PC-3 (cell line): ENCODE results near the gene GAS7. TPM values are rescaled to one million over a fixed set of nuclear protein-coding genes. Genes with fewer than 3 reads are reported as not detected.

Experiments used
- ATAC-seq: fragments of 200-7000 bp; cut with Tn5 transposase; 2 replicates; pipeline ENCODE4 v1.9.1; 2020; ENCODE audit warnings: mild to moderate bottlenecking, moderate library complexity
- Bru-seq: library from RNA; stranded (reverse); fragments of 400-500 nt; gene quantifications from one replicate; lab custom pipeline; 2021; lab: Mats Ljungman, UMichigan
- BruChase-seq, 2 experiments: library from RNA; stranded (reverse); fragments of 400-500 nt; gene quantifications; one replicate each; lab custom pipeline; 2021; lab: Mats Ljungman, UMichigan
- BruUV-seq: library from RNA; stranded (reverse); fragments of 400-500 nt; replicated peaks from 2 replicates; lab custom pipeline; 2021; lab: Mats Ljungman, UMichigan
- CTCF ChIA-PET: fragments of 300-600 bp; sonication (Branson Sonifier 250); formaldehyde crosslinking; loops from one replicate; lab custom pipeline; 2022; ENCODE audit warnings: antibody characterized with exemption; lab: Charles Lee
- POLR2A ChIA-PET: fragments of 300-600 bp; sonication (Branson Sonifier 250); formaldehyde crosslinking; loops from one replicate; lab custom pipeline; 2022; ENCODE audit warnings: antibody characterized with exemption; ENCODE audit not compliant: unreplicated experiment; lab: Charles Lee
- DNase-seq: peaks from one replicate; pipeline ENCODE4 v3.0.0-alpha.2; 2015
- H2AFZ ChIP-seq: fragments of 300-600 bp; sonication (generic); 2 replicates; pipeline ENCODE4 v1.6.0; 2016; ENCODE audit warnings: antibody characterized with exemption, low read length
- H3F3A ChIP-seq: fragments of 300-600 bp; sonication (generic); one replicate; pipeline ENCODE4 v1.6.0; 2017; ENCODE audit warnings: antibody characterized with exemption, low read length, control low read depth, mild to moderate bottlenecking; ENCODE audit not compliant: unreplicated experiment
- H3K27ac ChIP-seq: fragments of 300-600 bp; sonication (generic); 2 replicates; pipeline ENCODE4 v1.5.1; 2016; ENCODE audit warnings: mild to moderate bottlenecking, low read length
- H3K27me3 ChIP-seq: fragments of 300-600 bp; sonication (generic); 2 replicates; pipeline ENCODE4 v1.6.1; 2016; ENCODE audit warnings: low read length, mixed read lengths
- H3K36me3 ChIP-seq: fragments of 300-600 bp; sonication (generic); 2 replicates; pipeline ENCODE4 v1.6.1; 2016; ENCODE audit warnings: low read depth, mixed run types, low read length, mixed read lengths
- H3K4me1 ChIP-seq: fragments of 300-600 bp; sonication (generic); 2 replicates; pipeline ENCODE4 v1.5.1; 2016; ENCODE audit warnings: low read length; ENCODE audit not compliant: insufficient read depth
- H3K4me2 ChIP-seq: fragments of 300-600 bp; sonication (generic); 2 replicates; pipeline ENCODE4 v1.6.0; 2016; ENCODE audit warnings: low read length
- H3K4me3 ChIP-seq: fragments of 300-600 bp; sonication (generic); 2 replicates; pipeline ENCODE4 v1.5.1; 2016; ENCODE audit warnings: mild to moderate bottlenecking, low read length, mixed read lengths
- H3K79me2 ChIP-seq: fragments of 300-600 bp; sonication (generic); 2 replicates; pipeline ENCODE4 v1.6.1; 2017; ENCODE audit warnings: low read length, mixed read lengths
- H3K9ac ChIP-seq: fragments of 300-600 bp; sonication (generic); 2 replicates; pipeline ENCODE4 v1.6.0; 2016; ENCODE audit warnings: mild to moderate bottlenecking, low read length
- H3K9me2 ChIP-seq: fragments of 300-600 bp; sonication (generic); replicated peaks from 2 replicates; pipeline ENCODE4 v1.6.1; 2016; ENCODE audit warnings: mixed run types, low read length, mixed read lengths
- H3K9me3 ChIP-seq: fragments of 300-600 bp; sonication (generic); 2 replicates; pipeline ENCODE4 v1.6.1; 2016; ENCODE audit warnings: low read length, mixed read lengths
- H4K20me1 ChIP-seq: fragments of 300-600 bp; sonication (generic); 2 replicates; pipeline ENCODE4 v1.6.1; 2016; ENCODE audit warnings: low read length, mixed read lengths
- CTCF ChIP-seq: fragments of 300-600 bp; sonication (generic); conservative IDR thresholded peaks from 2 replicates; pipeline ENCODE4 v1.5.1; 2017; ENCODE audit warnings: antibody characterized with exemption, low read depth, mild to moderate bottlenecking, low read length
- EZH2 ChIP-seq: fragments of 300-600 bp; sonication (generic); IDR thresholded peaks from one replicate; pipeline ENCODE4 v1.6.1; 2017; ENCODE audit warnings: antibody characterized with exemption, mild to moderate bottlenecking, low read length; ENCODE audit not compliant: unreplicated experiment
- EZH2phosphoT487 ChIP-seq: fragments of 300-600 bp; sonication (generic); IDR thresholded peaks from 2 replicates; pipeline ENCODE4 v1.6.1; 2018; ENCODE audit warnings: mild to moderate bottlenecking, antibody characterized with exemption, low read length, borderline replicate concordance
- intact Hi-C: fragments of 100-400 bp; cut with micrococcal nuclease; formaldehyde crosslinking; loops from 2 replicates; pipeline ENCODE4 v1.9.0; 2023
- long read RNA-seq: library from polyadenylated mRNA; unstranded; transcript quantifications from one replicate; pipeline ENCODE4 v2.0.0, GENCODE V29; 2021; ENCODE audit not compliant: unreplicated experiment
- total RNA-seq: library from RNA; depleted of rRNA; stranded (reverse); fragments of >200 nt; gene quantifications from 2 replicates; pipeline ENCODE4 v1.2.3, GENCODE V29; 2014; rRNA removed

Gene GAS7
- total RNA-seq, result not detected in 2 replicates
- Bru-seq, nascent RNA, result percentile 0 among the genes with signal in this experiment
- BruChase-seq, experiment 1, labeled RNA remaining after a 6-hour chase, result percentile 0 among the genes with signal in this experiment
- BruChase-seq, experiment 2, labeled RNA remaining after a 2-hour chase, result percentile 1 among the genes with signal in this experiment
- long read RNA-seq, result 0 reads

- ChIA-PET POLR2A (no interaction called here), CTCF (no interaction called here)
- H3K9me3 ChIP-seq, result no peaks in the 10 kb centered on the region
- H3K4me1 ChIP-seq, result no peaks in the 10 kb centered on the region
- no peaks in the 10 kb centered on the region for H3K9me2 ChIP-seq
- H3K9ac ChIP-seq, result no peak within 1 kb of the TSS
- no peak within 1 kb of the TSS for H2AFZ ChIP-seq
- no peak within 1 kb of the TSS for H3K4me3 ChIP-seq
- no peak for TF ChIP-seq EZH2
- TF ChIP-seq CTCF, result no peak
- no peak for TF ChIP-seq EZH2phosphoT487
- H3K4me2 ChIP-seq, result no peak within 1 kb of the TSS
- DNase-seq (no peak), ATAC-seq (no peak)
- no peaks in the 10 kb centered on the region for H3K79me2 ChIP-seq
- H3F3A ChIP-seq, result no peaks in the 10 kb centered on the region
- no peaks in the 10 kb centered on the region for H4K20me1 ChIP-seq
- no peaks in the 10 kb centered on the region; the same call in 1 of the 2 replicates for H3K27me3 ChIP-seq
- no peaks in the 10 kb centered on the region for H3K36me3 ChIP-seq
- no peak within 1 kb of the TSS for H3K27ac ChIP-seq
- intact Hi-C loops, result no loop called here
- no TSS peak for BruUV-seq
Measured at GRCh38 chr17:10198509-10199249, at the start of gene GAS7. GAS7 (minus strand) TSS chr17:10198606.

GRCh38 chr17:10247810-10248209, 49.4 kb upstream of the GAS7 start:
- no peaks in the 10 kb centered on the region for H3K27me3 ChIP-seq
- no peaks in the 10 kb centered on the region for H3F3A ChIP-seq
- no peaks in the 10 kb centered on the region for H3K36me3 ChIP-seq
- H3K79me2 ChIP-seq, result no peaks in the 10 kb centered on the region
- H3K4me3 ChIP-seq, result no peak overlapping the region
- DNase-seq, result no peak
- TF ChIP-seq EZH2phosphoT487 (no peak), EZH2 (no peak), CTCF (no peak)
- H3K27ac ChIP-seq, result no peak overlapping the region
- intact Hi-C loops, result no loop called here
- BruUV-seq, result no TSS peak
- no peak overlapping the region for H2AFZ ChIP-seq
- no peaks in the 10 kb centered on the region for H3K9me3 ChIP-seq
- ChIA-PET CTCF (no interaction called here), POLR2A (no interaction called here)
- no peak overlapping the region for H3K9ac ChIP-seq
- no peak for ATAC-seq
- no peak overlapping the region for H3K4me2 ChIP-seq
- H4K20me1 ChIP-seq, result no peaks in the 10 kb centered on the region
- H3K4me1 ChIP-seq, result no peaks in the 10 kb centered on the region
- no peaks in the 10 kb centered on the region for H3K9me2 ChIP-seq
